Activated naive CD8-positive, alpha-beta T cell treated with anti-CD3 and anti-CD28 coated beads, Interleukin-2, amount 10 ng/mL, durations not matched to agents 7 days and 5 days (primary cell): ENCODE results near the gene NUDT2. TPM values are rescaled to one million over a fixed set of nuclear protein-coding genes. Genes with fewer than 3 reads are reported as not detected.
"Not testable (repeated sequence)": the region's sequence is repeated elsewhere in the genome, so short reads cannot be mapped to it uniquely, and the experiment has no call there.

Experiments
- ATAC-seq: fragments of 150-1000 bp; cut with Tn5 transposase; one replicate; pipeline ENCODE4 v1.10.0; 2021; ENCODE audit warnings: low read depth, moderate library complexity
- POLR2A ChIA-PET: fragments of 350-600 bp; sonication (Branson Sonifier 250); formaldehyde crosslinking; loops from one replicate; lab custom pipeline; 2021; ENCODE audit warnings: antibody characterized with exemption; lab: Charles Lee
- DNase-seq: peaks from one replicate; pipeline ENCODE4 v3.0.0; 2021
- H3K27ac Mint-ChIP-seq: one replicate; pipeline ENCODE4 v1.8.0; 2022; ENCODE audit warnings: mild to moderate bottlenecking, mixed read lengths
- H3K27me3 Mint-ChIP-seq: one replicate; pipeline ENCODE4 v1.8.0; 2022; ENCODE audit warnings: mild to moderate bottlenecking, moderate library complexity, mixed read lengths
- H3K36me3 Mint-ChIP-seq: one replicate; pipeline ENCODE4 v1.8.0; 2021; ENCODE audit warnings: mild to moderate bottlenecking, mixed read lengths
- H3K4me1 Mint-ChIP-seq: one replicate; pipeline ENCODE4 v1.8.0; 2021; ENCODE audit warnings: mixed read lengths
- H3K4me3 Mint-ChIP-seq: one replicate; pipeline ENCODE4 v1.8.0; 2022; ENCODE audit warnings: mild to moderate bottlenecking, moderate library complexity, mixed read lengths
- H3K9me3 Mint-ChIP-seq: one replicate; pipeline ENCODE4 v1.8.0; 2021; ENCODE audit warnings: mixed read lengths
- total RNA-seq, 2 experiments: library from RNA; stranded (reverse); gene quantifications; one replicate each; pipeline ENCODE4 v1.2.3, GENCODE V29; 2021

NUDT2 gene
- total RNA-seq, 2 experiments from 2014 or later: 22.8 to 26.3 TPM

GRCh38 chr9:34367751-34368410 is 38.5 kb downstream of the NUDT2 start:
- ATAC-seq, POLR2A ChIA-PET, DNase-seq, H3K4me3 Mint-ChIP-seq, H3K27ac Mint-ChIP-seq, H3K9me3 Mint-ChIP-seq, H3K27me3 Mint-ChIP-seq: not testable (repeated sequence)
- peaks cover 15% of the 10 kb centered on the region for H3K4me1 Mint-ChIP-seq
- peaks cover 46% of the 10 kb centered on the region for H3K36me3 Mint-ChIP-seq

DNA sequence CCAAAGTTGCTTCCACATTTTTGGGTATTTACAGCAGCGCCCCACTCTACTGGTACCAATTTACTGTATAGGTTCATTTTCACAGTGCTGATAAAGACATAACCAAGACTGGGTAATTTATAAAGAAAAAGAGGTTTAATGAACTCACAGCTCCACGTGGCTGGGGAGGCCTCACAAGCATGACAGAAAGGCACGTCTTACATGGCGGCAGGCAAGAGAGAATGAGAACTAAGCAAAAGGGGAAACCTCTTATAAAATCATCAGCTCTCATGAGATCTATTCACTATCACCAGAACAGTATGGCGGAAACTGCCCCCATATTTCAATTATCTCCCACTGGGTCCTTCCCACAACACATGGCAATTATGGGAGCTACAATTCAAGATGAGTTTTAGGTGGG is 39.4 kb downstream of the NUDT2 start:
- POLR2A ChIA-PET, DNase-seq, ATAC-seq, H3K27ac Mint-ChIP-seq, H3K4me3 Mint-ChIP-seq, H3K27me3 Mint-ChIP-seq, H3K9me3 Mint-ChIP-seq: not testable (repeated sequence)
- Mint-ChIP-seq H3K4me1 (peaks cover 12% of the 10 kb centered on the region), H3K36me3 (peaks cover 47% of the 10 kb centered on the region)

GRCh38 chr9:34369636-34370035 is 40.3 kb downstream of the NUDT2 start:
- H3K4me3 Mint-ChIP-seq: no peak overlapping the region
- H3K36me3 Mint-ChIP-seq: peaks cover 47% of the 10 kb centered on the region
- H3K27me3 Mint-ChIP-seq: no peaks in the 10 kb centered on the region
- peaks cover 9% of the 10 kb centered on the region for H3K9me3 Mint-ChIP-seq
- DNase-seq (no peak), ATAC-seq (no peak)
- no peak overlapping the region for H3K27ac Mint-ChIP-seq
- H3K4me1 Mint-ChIP-seq: peaks cover 8% of the 10 kb centered on the region
- POLR2A ChIA-PET: no interaction called here

- DNase-seq (no peak), ATAC-seq (no peak)
- Mint-ChIP-seq H3K27ac (no peak overlapping the region), H3K27me3 (no peaks in the 10 kb centered on the region), H3K9me3 (peaks cover 9% of the 10 kb centered on the region), H3K4me1 (peaks cover 10% of the 10 kb centered on the region), H3K36me3 (peaks cover 47% of the 10 kb centered on the region), H3K4me3 (no peak overlapping the region)
- POLR2A ChIA-PET: no interaction called here
Observed at GRCh38 chr9:34370335-34370969, 41.1 kb downstream of the NUDT2 start.

DNA sequence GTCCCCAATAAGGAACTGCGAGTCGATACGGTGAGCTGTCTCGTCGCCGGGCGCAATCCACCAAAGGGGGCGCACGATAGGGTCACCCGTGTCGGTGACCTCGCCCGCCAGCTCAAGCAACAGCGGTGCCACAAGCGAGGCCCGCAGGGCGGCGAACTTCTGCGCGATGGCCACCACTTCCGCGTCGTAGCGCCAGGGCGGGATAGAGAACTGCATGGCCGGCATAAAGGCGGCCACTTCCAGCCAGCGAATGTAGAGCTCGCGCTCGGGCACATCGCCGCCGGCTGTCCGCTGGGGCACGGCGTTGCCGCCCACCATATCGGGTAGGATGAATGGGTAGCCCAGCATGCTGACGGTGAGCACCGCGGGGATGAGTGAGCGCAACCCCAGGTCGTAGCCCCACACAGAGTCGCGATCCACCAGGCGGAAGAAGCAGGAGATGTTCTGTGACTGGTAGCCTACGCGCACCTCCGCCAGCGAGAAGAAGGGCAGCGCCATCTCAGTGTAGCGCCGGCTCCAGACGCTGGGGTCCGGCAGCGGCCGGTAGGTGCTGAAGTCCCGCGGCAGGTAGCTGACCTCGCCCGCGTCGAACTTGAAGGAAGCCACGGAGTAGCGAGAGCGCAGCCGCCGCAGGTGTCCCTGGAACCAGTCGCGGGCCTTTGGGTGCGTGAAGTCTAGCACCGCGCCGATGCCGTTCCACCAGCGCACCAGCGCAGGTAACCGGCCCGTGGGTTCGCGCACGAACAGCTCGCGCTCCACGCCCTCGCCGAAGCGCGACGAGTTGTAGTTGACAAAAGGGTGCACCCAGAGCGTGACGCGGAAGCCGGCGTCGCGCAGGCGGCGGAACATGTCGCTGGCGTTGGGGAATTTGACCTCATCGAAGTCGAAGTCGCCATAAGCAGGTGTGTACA is 41.9 kb downstream of the NUDT2 start:
- POLR2A ChIA-PET: no interaction called here
- H3K4me1 Mint-ChIP-seq: peaks cover 16% of the 10 kb centered on the region
- no peak overlapping the region for H3K4me3 Mint-ChIP-seq
- H3K27ac Mint-ChIP-seq: no peak overlapping the region
- H3K36me3 Mint-ChIP-seq: peaks cover 47% of the 10 kb centered on the region
- DNase-seq (no peak), ATAC-seq (no peak)
- no peaks in the 10 kb centered on the region for H3K27me3 Mint-ChIP-seq
- peaks cover 9% of the 10 kb centered on the region for H3K9me3 Mint-ChIP-seq

DNA sequence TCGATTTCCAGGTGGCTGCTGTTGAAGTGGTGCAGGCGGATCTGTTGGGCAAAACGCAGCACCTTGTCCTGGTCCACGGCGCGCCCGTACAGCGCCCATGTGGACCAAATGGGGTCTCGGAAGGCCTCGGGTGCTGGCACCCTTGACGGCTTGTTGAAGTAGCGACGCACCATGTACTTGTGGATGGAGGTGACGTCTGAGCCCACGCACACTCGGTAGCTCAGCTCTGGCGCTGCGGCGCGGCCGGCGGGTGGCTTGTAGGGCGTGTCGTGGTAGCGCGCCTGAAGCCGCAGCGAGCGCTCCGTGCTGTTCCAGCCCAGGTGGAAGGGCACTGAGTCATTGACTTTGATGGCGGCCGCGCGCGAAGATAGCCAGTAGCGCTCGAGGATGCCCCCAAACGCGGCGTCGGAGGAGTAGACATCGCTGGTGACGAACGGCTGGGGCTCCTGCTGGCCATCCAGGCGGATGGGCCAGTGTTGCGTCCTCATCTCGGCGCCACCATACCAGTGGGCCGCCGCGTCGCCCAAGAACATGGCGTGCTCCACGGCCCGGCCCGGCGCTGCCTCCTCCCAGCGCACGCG is 42.6 kb downstream of the NUDT2 start:
- Mint-ChIP-seq H3K27me3 (no peaks in the 10 kb centered on the region), H3K4me1 (peaks cover 17% of the 10 kb centered on the region), H3K9me3 (peaks cover 9% of the 10 kb centered on the region), H3K36me3 (peaks cover 43% of the 10 kb centered on the region), H3K27ac (no peak overlapping the region), H3K4me3 (no peak overlapping the region)
- POLR2A ChIA-PET: no interaction called here
- no peak for DNase-seq
- ATAC-seq: no peak

DNA sequence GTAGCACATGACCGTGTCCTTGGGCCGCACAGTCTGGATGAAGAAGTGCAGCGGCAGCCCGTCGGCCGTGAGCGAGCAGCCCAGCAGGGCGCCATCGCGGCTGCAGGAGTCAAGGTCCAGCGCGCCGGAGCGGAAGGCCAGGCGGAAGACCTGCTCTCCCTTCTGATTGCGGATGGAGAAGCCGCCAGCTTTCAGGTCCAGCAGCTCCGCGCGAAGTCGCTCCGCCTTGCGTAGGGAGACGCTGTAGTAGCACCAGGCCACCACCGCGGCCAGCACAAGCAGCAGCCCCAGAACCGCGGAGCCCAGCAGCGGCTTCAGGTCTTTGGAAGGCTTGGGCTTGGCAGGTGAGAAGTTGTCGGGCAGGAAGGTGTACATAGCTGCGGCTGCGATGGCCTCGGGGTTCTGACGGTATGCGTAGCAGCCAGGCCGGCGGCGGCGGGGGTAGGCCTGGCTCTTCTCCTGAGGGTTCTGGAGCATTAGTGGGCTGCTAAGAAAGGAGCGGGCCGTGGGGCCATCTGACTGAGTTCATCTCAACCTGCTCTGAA is 43.2 kb downstream of the NUDT2 start:
- DNase-seq (no peak), ATAC-seq (no peak)
- Mint-ChIP-seq H3K4me3 (no peak overlapping the region), H3K4me1 (peaks cover 17% of the 10 kb centered on the region), H3K9me3 (peaks cover 6% of the 10 kb centered on the region), H3K36me3 (peaks cover 38% of the 10 kb centered on the region), H3K27me3 (no peaks in the 10 kb centered on the region), H3K27ac (no peak overlapping the region)
- POLR2A ChIA-PET: interaction anchor here (1.0 kb wide), 1 partner anchor 20 kb away, joined by 3 read pairs; no protein-coding TSS in a partner anchor

DNA sequence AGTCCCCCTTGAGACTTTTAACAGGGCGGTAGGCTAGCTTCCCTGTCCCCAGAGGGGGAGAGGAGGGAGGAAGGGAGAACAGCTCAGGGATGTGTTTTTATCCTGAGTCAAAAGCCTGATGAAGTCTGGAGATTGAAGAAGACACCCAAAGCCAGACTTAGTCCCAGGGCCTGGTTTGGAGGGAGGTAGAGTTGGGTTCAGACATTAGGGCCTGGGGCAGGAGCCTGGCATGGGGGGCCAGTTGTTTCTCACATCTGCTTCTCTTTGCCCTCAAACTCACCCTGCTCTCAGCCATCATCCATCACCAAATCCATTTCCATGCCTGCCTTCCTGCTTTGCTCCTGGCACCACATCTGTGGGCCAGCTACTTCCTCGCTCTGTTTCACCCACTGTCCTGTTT is 44.4 kb downstream of the NUDT2 start:
- H3K4me1 Mint-ChIP-seq: peaks cover 17% of the 10 kb centered on the region
- POLR2A ChIA-PET: interaction anchor here (0.5 to 3.4 kb wide), 2 partner anchors 9 to 28 kb away, joined by 3 to 15 read pairs; no protein-coding TSS in a partner anchor
- H3K4me3 Mint-ChIP-seq: no peak overlapping the region
- no peak overlapping the region for H3K27ac Mint-ChIP-seq
- peaks cover 2% of the 10 kb centered on the region for H3K9me3 Mint-ChIP-seq
- no peak for ATAC-seq
- H3K36me3 Mint-ChIP-seq: peaks cover 27% of the 10 kb centered on the region
- no peak for DNase-seq
- H3K27me3 Mint-ChIP-seq: no peaks in the 10 kb centered on the region

- POLR2A ChIA-PET: interaction anchor here (0.5 to 3.4 kb wide), 2 partner anchors 10 to 28 kb away, joined by 3 to 15 read pairs; no protein-coding TSS in a partner anchor
- H3K27me3 Mint-ChIP-seq: no peaks in the 10 kb centered on the region
- ATAC-seq (no peak), DNase-seq (no peak)
- peaks cover 24% of the 10 kb centered on the region for H3K36me3 Mint-ChIP-seq
- peaks cover 19% of the 10 kb centered on the region for H3K4me1 Mint-ChIP-seq
- no peak overlapping the region for H3K27ac Mint-ChIP-seq
- H3K4me3 Mint-ChIP-seq: no peak overlapping the region
- no peaks in the 10 kb centered on the region for H3K9me3 Mint-ChIP-seq
Observed at GRCh38 chr9:34374339-34374738, 45.0 kb downstream of the NUDT2 start.

DNA sequence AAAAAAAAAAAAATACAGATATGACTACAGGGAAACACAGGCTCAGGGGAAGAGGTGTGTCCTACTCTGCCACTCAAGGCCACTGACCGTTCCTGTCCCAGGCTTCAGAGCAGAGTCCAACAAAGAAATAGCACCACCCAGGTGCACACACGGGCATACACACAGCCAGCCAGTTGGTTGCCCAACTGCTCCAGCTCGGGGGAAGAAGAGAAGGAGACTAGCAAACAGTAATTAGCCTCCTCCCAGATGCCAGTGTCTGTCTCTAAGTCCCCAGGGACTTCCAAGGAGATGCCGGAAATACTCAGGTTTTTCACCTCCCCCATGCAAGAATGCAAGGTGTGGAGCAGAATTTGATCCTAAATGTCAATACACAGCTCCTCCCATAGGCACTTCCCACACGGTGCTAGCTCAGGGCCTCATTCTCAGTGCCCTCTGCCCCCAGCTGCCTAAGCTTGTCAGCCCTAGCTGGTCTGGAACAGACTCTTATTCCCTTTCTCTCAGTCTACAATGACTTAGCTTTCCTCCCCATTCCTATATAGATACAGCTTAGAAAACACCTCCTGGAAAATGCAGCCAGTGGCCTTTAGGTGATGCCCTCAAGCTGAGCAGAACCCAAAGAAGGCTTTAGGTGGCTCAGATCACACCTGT is 45.7 kb downstream of the NUDT2 start:
- peaks cover 23% of the 10 kb centered on the region for H3K4me1 Mint-ChIP-seq
- peak overlapping the region; percentile 61 for H3K27ac Mint-ChIP-seq
- DNase-seq (no peak), ATAC-seq (no peak)
- peak overlapping the region; percentile 95 for H3K4me3 Mint-ChIP-seq
- POLR2A ChIA-PET: interaction anchor here (3.1 to 3.4 kb wide), 2 partner anchors 11 to 44 kb away, joined by 15 to 19 read pairs; no protein-coding TSS in a partner anchor
- H3K27me3 Mint-ChIP-seq: no peaks in the 10 kb centered on the region
- peaks cover 21% of the 10 kb centered on the region for H3K36me3 Mint-ChIP-seq
- no peaks in the 10 kb centered on the region for H3K9me3 Mint-ChIP-seq

DNA sequence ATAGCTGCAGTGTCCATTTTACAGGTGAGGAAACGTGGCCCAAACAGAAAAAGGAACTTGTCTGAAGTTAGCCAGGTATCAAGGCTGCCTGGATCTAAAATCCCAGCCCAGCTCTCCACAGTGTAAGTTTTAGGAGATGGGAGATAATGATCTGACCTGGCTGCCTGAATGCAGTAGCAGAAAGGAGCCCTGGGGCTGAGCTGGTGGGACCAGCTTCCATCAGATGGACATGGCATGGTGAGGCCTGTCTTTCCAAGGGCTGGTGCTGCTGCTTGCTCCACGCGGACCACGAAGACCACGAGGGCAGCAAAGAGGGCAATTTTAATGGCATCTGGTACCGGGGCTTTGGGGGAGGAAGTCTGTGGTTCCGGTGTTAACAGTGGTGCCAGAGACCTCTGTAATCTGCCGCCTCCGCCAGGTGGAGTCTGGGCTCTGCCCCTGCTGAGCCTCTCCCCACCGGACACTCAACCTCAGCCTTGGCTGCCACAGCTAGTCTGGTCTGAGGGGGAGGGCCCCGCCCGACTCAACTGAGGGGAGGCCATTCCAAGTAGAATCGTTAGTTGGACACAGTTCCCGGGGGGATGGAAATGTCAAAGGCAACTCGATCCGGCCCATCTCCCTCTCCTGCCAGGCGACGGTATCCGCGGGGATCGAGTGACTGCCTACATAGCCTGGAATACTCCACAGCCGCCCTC is 46.7 kb downstream of the NUDT2 start:
- Mint-ChIP-seq H3K36me3 (peaks cover 12% of the 10 kb centered on the region), H3K27ac (peak overlapping the region; percentile 91), H3K4me1 (peaks cover 26% of the 10 kb centered on the region), H3K27me3 (peaks cover 1% of the 10 kb centered on the region), H3K9me3 (no peaks in the 10 kb centered on the region), H3K4me3 (peak overlapping the region; percentile 95)
- POLR2A ChIA-PET: interaction anchor here (0.6 to 3.4 kb wide), 8 partner anchors 12 to 261 kb away, joined by 3 to 19 read pairs (median 6); partner anchors contain the start of gene SIGMAR1
- DNase-seq: peak; percentile 68
- peak; percentile 13 for ATAC-seq
